Keratinocyte (primary cell): ENCODE data around the gene MUC4. TPM values are rescaled to one million over a fixed set of nuclear protein-coding genes. Genes with fewer than 3 reads are reported as not detected.

Experiments
- DNase-seq: peaks from one replicate; pipeline ENCODE4 v3.0.0-alpha.2; 2011; ENCODE audit warnings: low read depth, missing footprints, low spot score
- FAIRE-seq: peaks from 2 replicates; lab custom pipeline; 2011; peaks lifted over from hg19 to GRCh38; lab: Jason Lieb, UNC
- H2AFZ ChIP-seq: 2 replicates; pipeline ENCODE4 v1.6.0; 2012; ENCODE audit warnings: low read length, control low read depth, inconsistent platforms; ENCODE audit not compliant: control insufficient read depth
- H3K27ac ChIP-seq: 2 replicates; pipeline ENCODE4 v1.5.1; 2011; ENCODE audit warnings: low read length; ENCODE audit not compliant: control insufficient read depth, insufficient read depth
- H3K27me3 ChIP-seq: 3 replicates; pipeline ENCODE4 v1.6.0; 2011; ENCODE audit warnings: low read length; ENCODE audit not compliant: control insufficient read depth, insufficient read depth; ENCODE audit errors: extremely low read depth
- H3K36me3 ChIP-seq, 2 experiments: 2 replicates in 1 of 2; 3 replicates in 1 of 2; pipeline ENCODE4 v1.5.1; 2011; ENCODE audit warnings: low read length in 2 of 2, mild to moderate bottlenecking in 1 of 2; ENCODE audit not compliant: control insufficient read depth in 2 of 2, insufficient read depth in 2 of 2; ENCODE audit errors: extremely low read depth in 1 of 2
- H3K4me1 ChIP-seq: 3 replicates; pipeline ENCODE4 v1.5.1; 2011; ENCODE audit warnings: low read length; ENCODE audit not compliant: control insufficient read depth, insufficient read depth; ENCODE audit errors: extremely low read depth
- H3K4me2 ChIP-seq: 3 replicates; pipeline ENCODE4 v1.6.0; 2011; ENCODE audit warnings: low read depth, low read length; ENCODE audit not compliant: control insufficient read depth, insufficient read depth; ENCODE audit errors: extremely low read depth
- H3K4me3 ChIP-seq, 3 experiments: fragments of 200-600 bp in 1 of 3; sonication (generic) in 1 of 3; 2 replicates in 2 of 3; 3 replicates in 1 of 3; pipeline ENCODE4 v1.5.1; 2011 to 2016; ENCODE audit warnings: low read length in 3 of 3, mild to moderate bottlenecking in 3 of 3, control low read depth in 2 of 3, inconsistent platforms in 1 of 3, low read depth in 1 of 3, mixed read lengths in 1 of 3, mixed run types in 1 of 3, moderate library complexity in 1 of 3; ENCODE audit not compliant: control insufficient read depth in 2 of 3, insufficient read depth in 2 of 3; ENCODE audit errors: extremely low read depth in 1 of 3
- H3K79me2 ChIP-seq: 2 replicates; pipeline ENCODE4 v1.6.0; 2012; ENCODE audit warnings: low read length; ENCODE audit not compliant: control insufficient read depth, insufficient read depth
- H3K9ac ChIP-seq: 3 replicates; pipeline ENCODE4 v1.6.0; 2011; ENCODE audit warnings: low read length; ENCODE audit not compliant: control insufficient read depth, insufficient read depth; ENCODE audit errors: extremely low read depth
- H3K9me1 ChIP-seq: 3 replicates; pipeline ENCODE4 v1.6.0; 2011; ENCODE audit warnings: low read length; ENCODE audit not compliant: control insufficient read depth, insufficient read depth; ENCODE audit errors: extremely low read depth
- H3K9me3 ChIP-seq: 2 replicates; pipeline ENCODE4 v1.5.1; 2012; ENCODE audit warnings: low read depth, low read length; ENCODE audit not compliant: control insufficient read depth
- H4K20me1 ChIP-seq: 3 replicates; pipeline ENCODE4 v1.6.0; 2011; ENCODE audit warnings: low read length; ENCODE audit not compliant: control insufficient read depth, insufficient read depth; ENCODE audit errors: extremely low read depth
- CTCF ChIP-seq, 3 experiments: IDR thresholded peaks in 1 of 3; conservative IDR thresholded peaks in 1 of 3; optimal IDR thresholded peaks in 1 of 3; 2 replicates in 2 of 3; 3 replicates in 1 of 3; pipeline versions ENCODE3 to v1.5.1; 2011; ENCODE audit warnings: low read length in 3 of 3, mild to moderate bottlenecking in 3 of 3, moderate library complexity in 2 of 3, control low read depth in 1 of 3, inconsistent platforms in 1 of 3; ENCODE audit not compliant: insufficient read depth in 2 of 3; ENCODE audit errors: extremely low read depth in 1 of 3
- EZH2 ChIP-seq: IDR thresholded peaks from one replicate; pipeline ENCODE4 v1.6.1; 2012; ENCODE audit warnings: inconsistent platforms, mild to moderate bottlenecking, low read length, moderate library complexity
- dilution Hi-C: fragments of 300-500 bp; cut with MboI; formaldehyde crosslinking; loops from one replicate; pipeline ENCODE4 v1.7.0; 2020; ENCODE audit warnings: low sequenced_read_pairs; ENCODE audit not compliant: extremely low pct_ligation_motif_present
- polyA plus RNA-seq, 5 experiments: library from polyadenylated mRNA; depleted of rRNA in 3 of 5; stranded (reverse) in 3 of 5; stranded (forward) in 1 of 5; unstranded in 1 of 5; fragments of >200 nt; gene quantifications; 1 replicate in 1 of 5; 2 replicates in 3 of 5; 3 replicates in 1 of 5; pipeline versions ENCODE4 v1.2.1 to v1.2.3, GENCODE V29; 2011 to 2012; ENCODE audit warnings: missing spikeins in 2 of 5, low read depth in 1 of 5, low replicate concordance in 1 of 5

Gene MUC4
- polyA plus RNA-seq, 1 donor (not counting 4 experiments of a cell fraction or from before 2014, with no cell fraction given): not detected

- H3K27ac ChIP-seq: no peak overlapping the region
- no peaks in the 10 kb centered on the region for H3K4me1 ChIP-seq
- H2AFZ ChIP-seq: no peak overlapping the region
- no peak for FAIRE-seq
- H4K20me1 ChIP-seq: no peaks in the 10 kb centered on the region
- H3K9me3 ChIP-seq: no peaks in the 10 kb centered on the region
- no peak overlapping the region for H3K4me2 ChIP-seq
- H3K27me3 ChIP-seq: no peaks in the 10 kb centered on the region
- H3K4me3 ChIP-seq: no peak overlapping the region
- no peaks in the 10 kb centered on the region for H3K36me3 ChIP-seq
- H3K79me2 ChIP-seq: no peaks in the 10 kb centered on the region
- no peak for DNase-seq
- TF ChIP-seq EZH2 (no peak), CTCF (optimal IDR thresholded peaks at IDR 0.05 in 1 of 3, IDR thresholded peaks at IDR 0.05 in 1 of 3, conservative IDR thresholded peaks at IDR 0.05 in 1 of 3; ENCODE audit: extremely low read depth in 1 of 3, insufficient read depth in 2 of 3, low read length in 3 of 3) (peak in 1 of 3 experiments; percentile 41)
- H3K9me1 ChIP-seq: no peaks in the 10 kb centered on the region
- H3K9ac ChIP-seq: no peak overlapping the region
- dilution Hi-C loops: no loop called here
These were observed 37.8 kb upstream of the MUC4 start for GRCh38 chr3:195849322-195850074.

- FAIRE-seq: no peak
These were observed 35.6 kb upstream of the MUC4 start for GRCh38 chr3:195847055-195847950.

More at GRCh38 chr3:195847055-195847950, 35.6 kb upstream of the MUC4 start:
- TF ChIP-seq EZH2 (no peak), CTCF (optimal IDR thresholded peaks at IDR 0.05 in 1 of 3, IDR thresholded peaks at IDR 0.05 in 1 of 3, conservative IDR thresholded peaks at IDR 0.05 in 1 of 3; ENCODE audit: extremely low read depth in 1 of 3, insufficient read depth in 2 of 3, low read length in 3 of 3) (no peak)
- Histone ChIP-seq H3K9ac (no peak overlapping the region), H3K9me1 (no peaks in the 10 kb centered on the region), H3K4me3 (no peak overlapping the region), H3K36me3 (no peaks in the 10 kb centered on the region), H3K9me3 (no peaks in the 10 kb centered on the region), H4K20me1 (no peaks in the 10 kb centered on the region), H3K27me3 (no peaks in the 10 kb centered on the region), H3K27ac (no peak overlapping the region), H3K79me2 (no peaks in the 10 kb centered on the region), H3K4me2 (no peak overlapping the region), H2AFZ (no peak overlapping the region), H3K4me1 (no peaks in the 10 kb centered on the region)
- dilution Hi-C loops: no loop called here
- DNase-seq: no peak
